Neural crest cell (in vitro differentiated cells): ENCODE results near the gene OR5B21. TPM values are rescaled to one million over a fixed set of nuclear protein-coding genes. Genes with fewer than 3 reads are reported as not detected.

Experiments used
- DNase-seq: peaks from one replicate; pipeline ENCODE4 v3.0.0; 2021; ENCODE audit warnings: low read depth, mixed read lengths, low spot score
- H3K27ac Mint-ChIP-seq: one replicate; pipeline ENCODE4 v1.8.0; 2021; ENCODE audit warnings: mild to moderate bottlenecking, mixed read lengths; ENCODE audit not compliant: unreplicated experiment
- H3K27me3 Mint-ChIP-seq: 2 replicates; pipeline ENCODE4 v1.8.0; 2021; ENCODE audit warnings: low read depth, mild to moderate bottlenecking, mixed read lengths
- H3K36me3 Mint-ChIP-seq: 2 replicates; pipeline ENCODE4 v1.8.0; 2021; ENCODE audit warnings: low read depth, mild to moderate bottlenecking, mixed read lengths
- H3K4me1 Mint-ChIP-seq: 2 replicates; pipeline ENCODE4 v1.8.0; 2021; ENCODE audit warnings: mixed read lengths
- H3K4me3 Mint-ChIP-seq: one replicate; pipeline ENCODE4 v1.8.0; 2021; ENCODE audit warnings: mild to moderate bottlenecking, mixed read lengths
- H3K9me3 Mint-ChIP-seq: 2 replicates; pipeline ENCODE4 v1.8.0; 2021; ENCODE audit warnings: mixed read lengths
- total RNA-seq: library from RNA; stranded (reverse); gene quantifications from 2 replicates; pipeline ENCODE4 v1.2.1, GENCODE V29; 2021
- TF ChIP-seq, protein P1 (sequence below): fragments of 200-600 bp; sonication (generic); conservative IDR thresholded peaks from 2 replicates; pipeline ENCODE4 v1.5.0; 2021; ENCODE audit warnings: antibody characterized with exemption, mild to moderate bottlenecking

Gene OR5B21
- total RNA-seq, 1 donor from 2014 or later = not detected

DNA sequence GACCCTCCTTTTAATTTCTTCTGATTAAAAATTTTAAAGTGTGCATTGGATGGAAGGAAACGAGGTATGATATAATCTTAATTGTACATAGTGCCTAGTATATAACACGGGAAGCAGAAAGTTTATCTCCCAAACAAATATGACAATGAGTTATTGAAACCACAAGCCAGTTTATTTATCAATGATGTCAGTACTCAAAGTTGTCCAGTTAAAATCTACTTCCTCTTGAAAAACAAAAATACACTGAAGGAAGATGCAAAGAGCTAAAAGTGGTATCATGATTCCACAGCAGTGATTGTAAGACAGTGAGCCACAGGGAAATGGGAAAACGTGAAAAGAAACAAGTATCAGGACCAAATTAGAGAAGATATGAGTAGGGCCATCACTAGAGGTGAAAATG lies 18.8 kb upstream of the OR5B21 start:
- H3K4me3 Mint-ChIP-seq = no peak overlapping the region
- no peak overlapping the region for H3K27ac Mint-ChIP-seq
- peaks cover 4% of the 10 kb centered on the region for H3K4me1 Mint-ChIP-seq
- peaks cover 11% of the 10 kb centered on the region for H3K36me3 Mint-ChIP-seq
- TF ChIP-seq, protein P1, sequence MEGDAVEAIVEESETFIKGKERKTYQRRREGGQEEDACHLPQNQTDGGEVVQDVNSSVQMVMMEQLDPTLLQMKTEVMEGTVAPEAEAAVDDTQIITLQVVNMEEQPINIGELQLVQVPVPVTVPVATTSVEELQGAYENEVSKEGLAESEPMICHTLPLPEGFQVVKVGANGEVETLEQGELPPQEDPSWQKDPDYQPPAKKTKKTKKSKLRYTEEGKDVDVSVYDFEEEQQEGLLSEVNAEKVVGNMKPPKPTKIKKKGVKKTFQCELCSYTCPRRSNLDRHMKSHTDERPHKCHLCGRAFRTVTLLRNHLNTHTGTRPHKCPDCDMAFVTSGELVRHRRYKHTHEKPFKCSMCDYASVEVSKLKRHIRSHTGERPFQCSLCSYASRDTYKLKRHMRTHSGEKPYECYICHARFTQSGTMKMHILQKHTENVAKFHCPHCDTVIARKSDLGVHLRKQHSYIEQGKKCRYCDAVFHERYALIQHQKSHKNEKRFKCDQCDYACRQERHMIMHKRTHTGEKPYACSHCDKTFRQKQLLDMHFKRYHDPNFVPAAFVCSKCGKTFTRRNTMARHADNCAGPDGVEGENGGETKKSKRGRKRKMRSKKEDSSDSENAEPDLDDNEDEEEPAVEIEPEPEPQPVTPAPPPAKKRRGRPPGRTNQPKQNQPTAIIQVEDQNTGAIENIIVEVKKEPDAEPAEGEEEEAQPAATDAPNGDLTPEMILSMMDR = no peak
- no peak for DNase-seq
- peaks cover 4% of the 10 kb centered on the region for H3K9me3 Mint-ChIP-seq
- peaks cover 8% of the 10 kb centered on the region for H3K27me3 Mint-ChIP-seq

DNA sequence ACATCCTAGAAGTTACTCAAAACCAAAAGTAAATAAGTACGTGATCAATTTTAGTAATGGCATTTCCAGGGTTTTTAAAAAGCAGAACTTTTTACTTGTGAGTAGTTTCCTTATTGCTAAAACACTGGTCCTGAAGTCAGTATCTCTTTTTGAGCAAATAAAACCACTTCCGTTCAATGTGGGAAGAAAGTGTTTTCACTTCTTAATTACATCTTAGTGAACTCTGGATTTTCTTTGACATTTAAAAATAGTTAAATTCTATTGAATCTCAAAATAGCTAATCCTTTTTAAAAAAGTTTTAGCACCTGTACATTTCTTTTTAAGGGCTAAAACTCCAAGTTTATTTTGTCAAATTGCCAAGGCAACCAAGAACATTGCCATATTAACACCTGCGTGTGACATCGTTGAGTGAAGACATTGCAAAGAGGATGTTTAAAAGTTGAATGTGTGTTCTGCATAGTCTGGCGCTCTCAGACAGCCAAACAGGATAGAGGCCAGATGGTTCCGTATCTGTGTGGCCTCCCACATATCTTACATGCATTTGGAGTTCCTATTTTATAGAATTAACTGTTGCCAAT lies 17.2 kb upstream of the OR5B21 start:
- no peak for DNase-seq
- Mint-ChIP-seq H3K27ac (no peak overlapping the region), H3K4me3 (no peak overlapping the region), H3K36me3 (peaks cover 4% of the 10 kb centered on the region), H3K27me3 (peaks cover 20% of the 10 kb centered on the region), H3K4me1 (peaks cover 4% of the 10 kb centered on the region), H3K9me3 (no peaks in the 10 kb centered on the region)
- TF ChIP-seq, protein P1 = no peak

DNA sequence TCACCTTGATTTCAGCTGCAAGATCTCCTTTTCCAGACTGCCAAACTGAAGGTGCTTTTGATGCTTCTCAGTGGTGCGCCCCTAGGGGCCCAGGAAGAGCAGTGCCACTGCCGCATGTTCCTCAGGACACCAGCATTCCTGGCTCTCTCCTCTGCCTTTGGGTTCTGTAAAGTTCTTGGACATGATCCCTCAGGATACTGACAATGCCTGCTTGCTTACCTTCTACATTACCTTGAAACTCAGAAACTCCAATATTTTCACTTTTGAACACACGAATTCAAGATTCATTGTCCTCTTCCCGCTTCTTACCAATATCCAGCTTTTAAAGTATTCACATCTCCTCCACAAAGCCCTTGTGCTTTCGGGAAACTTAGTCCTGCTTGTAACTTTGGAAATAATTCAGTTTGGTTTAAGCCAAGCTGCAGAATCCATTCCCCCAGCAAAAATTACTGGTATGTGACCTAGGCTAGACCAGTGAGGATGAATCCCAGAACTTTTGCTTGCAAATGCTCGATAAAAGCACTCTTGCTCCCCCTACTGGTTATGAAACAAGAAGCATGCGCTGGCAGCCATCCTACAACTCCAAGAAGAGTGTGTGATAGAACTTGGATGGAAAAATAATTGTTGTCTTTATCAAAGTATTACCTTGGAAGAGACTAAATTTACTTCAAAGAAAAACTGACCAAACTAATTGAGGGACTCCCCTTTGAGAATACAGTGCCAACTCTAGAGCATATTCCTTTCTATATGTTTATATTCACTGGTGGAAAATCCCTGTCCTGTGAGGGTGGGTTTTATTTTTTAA lies 16.5 kb upstream of the OR5B21 start:
- no peaks in the 10 kb centered on the region for H3K9me3 Mint-ChIP-seq
- H3K36me3 Mint-ChIP-seq = peaks cover 2% of the 10 kb centered on the region
- peaks cover 27% of the 10 kb centered on the region for H3K27me3 Mint-ChIP-seq
- H3K4me1 Mint-ChIP-seq = peaks cover 4% of the 10 kb centered on the region
- no peak overlapping the region for H3K4me3 Mint-ChIP-seq
- peak; percentile 46 for DNase-seq
- TF ChIP-seq, protein P1 = peak; percentile 74
- no peak overlapping the region for H3K27ac Mint-ChIP-seq

DNA sequence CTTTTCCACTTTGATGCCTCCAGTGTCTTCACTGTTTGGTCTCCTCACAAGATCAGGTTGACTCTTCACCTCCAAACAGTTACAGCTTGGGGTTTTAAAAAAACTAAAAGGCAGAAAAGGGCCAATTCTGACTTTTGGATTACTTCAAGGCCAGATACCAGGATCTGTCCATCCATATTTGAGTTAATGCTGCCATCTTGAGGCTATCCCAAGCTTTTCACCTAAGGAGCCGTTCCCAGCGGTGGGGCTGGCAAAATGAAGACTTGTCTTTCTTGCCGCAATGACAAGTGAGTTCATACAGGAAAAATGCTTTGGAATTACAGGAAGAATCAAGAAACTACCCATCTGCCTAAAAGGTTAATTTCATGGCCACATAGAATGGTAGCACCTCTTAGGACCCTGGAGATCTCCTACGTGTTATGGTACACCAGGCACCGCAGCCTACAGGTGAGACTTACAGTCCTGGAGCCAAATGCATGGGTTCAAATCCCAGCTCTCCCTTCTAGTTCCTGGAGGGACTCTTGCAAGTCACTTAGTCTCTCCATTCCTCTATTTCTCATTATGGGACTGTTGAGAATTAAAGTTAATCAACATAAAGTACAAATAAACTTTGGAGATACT lies 6.0 kb upstream of the OR5B21 start:
- Mint-ChIP-seq H3K36me3 (no peaks in the 10 kb centered on the region), H3K9me3 (no peaks in the 10 kb centered on the region), H3K4me3 (no peak overlapping the region), H3K27ac (no peak overlapping the region), H3K4me1 (no peaks in the 10 kb centered on the region), H3K27me3 (peaks cover 43% of the 10 kb centered on the region)
- DNase-seq = peak; percentile 41
- TF ChIP-seq, protein P1 = peak; percentile 75

DNA sequence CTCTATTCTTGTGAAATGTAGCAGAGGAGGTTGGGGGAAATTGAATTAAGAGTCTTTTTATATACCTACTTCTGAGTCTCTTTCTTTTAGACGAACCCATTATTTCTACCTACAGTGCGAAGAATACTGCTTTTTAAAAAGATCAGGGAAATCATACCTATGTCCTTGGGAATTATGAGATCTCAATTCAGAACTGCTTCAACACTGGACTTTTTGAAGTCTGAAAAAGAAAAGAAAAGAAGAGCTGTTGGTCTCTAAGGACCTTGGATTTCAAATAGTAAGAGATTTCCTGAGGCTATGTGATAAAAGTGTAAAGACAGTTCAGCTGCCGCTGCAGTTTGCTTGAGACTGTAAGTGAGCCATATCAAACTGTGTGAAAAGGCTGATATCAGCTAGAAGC lies 3.7 kb upstream of the OR5B21 start:
- Mint-ChIP-seq H3K4me3 (no peak overlapping the region), H3K27me3 (peaks cover 38% of the 10 kb centered on the region), H3K9me3 (no peaks in the 10 kb centered on the region), H3K27ac (no peak overlapping the region), H3K36me3 (no peaks in the 10 kb centered on the region), H3K4me1 (no peaks in the 10 kb centered on the region)
- TF ChIP-seq, protein P1 = no peak
- DNase-seq = no peak
